Jurkat, Clone E6-1 (cell line): ENCODE results near the gene FEM1C.
"Not testable (repeated sequence)": the region's sequence is repeated elsewhere in the genome, so short reads cannot be mapped to it uniquely, and the experiment has no call there.

Experiments
- DNase-seq: peaks from one replicate; pipeline ENCODE4 v3.0.0-alpha.2; 2011; ENCODE audit warnings: low read depth, low spot score
- H3K4me3 ChIP-seq: 2 replicates; pipeline ENCODE4 v1.5.1; 2011; ENCODE audit warnings: mild to moderate bottlenecking, low read length, control low read depth, moderate library complexity

The FEM1C gene

DNA sequence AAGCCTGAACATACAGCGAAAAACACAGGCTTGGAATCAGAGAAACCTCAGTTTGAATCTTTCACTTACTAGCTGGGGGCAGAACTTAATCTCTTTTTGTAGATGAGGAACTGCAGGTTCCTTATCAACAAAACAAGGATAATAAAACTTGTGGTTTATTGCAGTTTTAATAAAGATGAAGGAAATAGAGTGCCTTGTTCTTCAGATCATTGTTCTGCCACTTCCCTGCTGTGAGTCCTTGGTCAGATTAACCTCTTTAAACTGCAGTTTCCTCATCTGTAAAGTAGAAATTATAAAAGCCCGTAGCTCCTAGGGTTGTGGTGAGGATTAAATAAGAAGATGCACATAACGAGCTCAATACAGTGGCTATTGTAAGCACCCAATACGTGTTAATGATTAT is 57.4 kb downstream of the FEM1C start:
- no peak overlapping the region for H3K4me3 ChIP-seq
- no peak for DNase-seq

GRCh38 chr5:115486728-115487127 is 57.8 kb downstream of the FEM1C start:
- no peak overlapping the region for H3K4me3 ChIP-seq
- no peak for DNase-seq

- H3K4me3 ChIP-seq, result no peak overlapping the region
- DNase-seq, result no peak
Observed at GRCh38 chr5:115484368-115484767, 60.2 kb downstream of the FEM1C start.

- no peak overlapping the region for H3K4me3 ChIP-seq
Observed at GRCh38 chr5:115480900-115481299, 63.7 kb downstream of the FEM1C start.

GRCh38 chr5:115480271-115480670 is 64.3 kb downstream of the FEM1C start:
- no peak for DNase-seq
- no peak overlapping the region for H3K4me3 ChIP-seq

More at GRCh38 chr5:115480900-115481299, 63.7 kb downstream of the FEM1C start:
- no peak for DNase-seq

DNA sequence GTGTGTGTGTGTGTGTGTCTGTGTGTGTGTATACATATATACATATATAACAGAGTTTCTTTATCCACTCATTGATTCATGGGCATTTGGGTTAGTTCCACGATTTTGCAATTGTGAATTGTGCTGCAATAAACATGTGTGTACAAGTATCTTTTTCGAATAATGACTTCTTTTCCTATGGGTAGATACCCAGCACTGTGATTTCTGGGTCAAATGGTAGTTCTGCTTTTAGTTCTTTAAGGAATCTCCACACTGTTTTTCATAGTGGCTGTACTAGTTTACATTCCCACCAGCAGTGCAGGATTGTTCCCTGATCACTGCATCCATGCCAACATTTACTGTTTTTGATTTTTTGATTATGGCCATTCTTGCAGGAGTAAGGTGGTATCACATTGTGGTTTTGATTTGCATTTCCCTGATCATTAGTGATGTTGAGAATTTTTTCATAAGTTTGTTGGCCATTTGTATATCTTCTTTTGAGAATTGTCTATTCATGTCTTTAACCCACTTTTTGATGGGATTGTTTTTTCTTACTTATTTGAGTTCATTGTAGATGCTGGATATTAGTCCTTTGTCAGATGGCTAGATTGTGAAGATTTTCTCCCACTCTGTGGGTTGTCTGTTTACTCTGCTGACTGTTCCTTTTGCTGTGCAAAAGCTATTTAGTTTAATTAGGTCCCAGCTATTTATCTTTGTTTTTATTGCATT is 65.3 kb downstream of the FEM1C start:
- DNase-seq, H3K4me3 ChIP-seq: not testable (repeated sequence)

DNA sequence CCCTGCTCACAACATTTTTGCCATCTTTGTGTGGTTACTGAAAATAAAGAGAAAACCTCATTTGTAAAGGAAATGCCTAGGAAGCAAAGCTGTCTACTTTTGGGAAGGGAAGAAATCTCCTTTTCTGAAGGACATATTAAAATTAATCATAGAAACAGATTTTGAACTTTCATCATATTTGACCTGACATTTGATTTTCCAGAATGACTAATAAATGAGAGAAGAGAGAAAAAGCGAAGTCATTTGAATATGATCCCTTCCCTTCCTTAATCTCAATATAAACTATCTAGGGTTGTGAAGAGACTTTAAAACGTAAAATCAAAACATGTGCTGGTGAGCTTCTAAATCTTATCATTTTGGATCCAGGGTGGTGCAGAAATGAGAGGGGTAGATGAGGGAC is 66.3 kb downstream of the FEM1C start:
- H3K4me3 ChIP-seq, result no peak overlapping the region

DNA sequence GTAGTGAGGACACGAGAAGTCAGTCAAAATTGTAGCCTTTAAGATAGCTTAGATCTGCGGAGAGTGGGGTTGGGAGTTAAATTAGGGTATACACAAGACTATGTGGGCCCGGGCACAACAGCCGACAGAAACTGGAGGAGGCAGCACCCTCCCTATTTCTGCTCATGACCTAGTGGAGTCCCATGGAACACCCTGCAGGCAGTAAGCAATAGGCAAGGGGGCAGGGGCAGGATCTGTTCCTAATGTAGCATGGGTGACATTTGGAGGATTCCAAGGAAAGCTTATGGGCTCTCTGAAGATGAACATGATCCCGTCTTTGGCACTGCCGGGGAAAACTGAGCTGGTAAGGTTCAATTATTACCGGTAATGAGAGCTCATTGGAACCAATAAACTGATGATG is 67.0 kb downstream of the FEM1C start:
- DNase-seq, result no peak
- H3K4me3 ChIP-seq, result no peak overlapping the region

More for the DNA sequence above, 66.3 kb downstream of the FEM1C start:
- DNase-seq, result no peak

GRCh38 chr5:115475788-115476187 is 68.8 kb downstream of the FEM1C start:
- DNase-seq, result no peak
- no peak overlapping the region for H3K4me3 ChIP-seq

- no peak for DNase-seq
Observed at GRCh38 chr5:115472271-115473025, 72.1 kb downstream of the FEM1C start.

GRCh38 chr5:115471345-115472063 is 73.1 kb downstream of the FEM1C start:
- DNase-seq, result no peak
- no peak overlapping the region for H3K4me3 ChIP-seq

More at GRCh38 chr5:115472271-115473025, 72.1 kb downstream of the FEM1C start:
- no peak overlapping the region for H3K4me3 ChIP-seq

GRCh38 chr5:115470921-115471320 is 73.7 kb downstream of the FEM1C start:
- no peak for DNase-seq

More at GRCh38 chr5:115470921-115471320, 73.7 kb downstream of the FEM1C start:
- no peak overlapping the region for H3K4me3 ChIP-seq
